Heart right ventricle (tissue), 16 donors: ENCODE data around the gene NDRG3. TPM values are rescaled to one million over a fixed set of nuclear protein-coding genes. Genes with fewer than 3 reads are reported as not detected.

Source experiments
- ATAC-seq, 8 donors: fragments of 200-7000 bp; cut with Tn5 transposase; one replicate each; pipeline ENCODE4 v1.9.1; 2020; ENCODE audit warnings: mild to moderate bottlenecking in 8 of 8, moderate library complexity in 8 of 8, moderate number of reproducible peaks in 1 of 8
- DNase-seq, 2 donors: peaks; one replicate each; pipeline ENCODE4 v3.0.0-alpha.2; 2020
- H3K27ac ChIP-seq, 10 donors: fragments of 200-600 bp; sonication (generic) in 2 of 10; one replicate each; pipeline versions ENCODE4 v1.5.0 to v1.8.0; 2020 to 2022; ENCODE audit warnings: mild to moderate bottlenecking in 3 of 10
- H3K27me3 ChIP-seq, 7 donors: fragments of 200-600 bp; one replicate each; pipeline ENCODE4 v1.8.0; 2021 to 2022; ENCODE audit warnings: mild to moderate bottlenecking in 2 of 7
- H3K36me3 ChIP-seq, 9 donors: fragments of 200-600 bp; sonication (generic) in 1 of 9; one replicate each; pipeline versions ENCODE4 v1.5.0 to v1.8.0; 2020 to 2022; ENCODE audit warnings: mild to moderate bottlenecking in 2 of 9
- H3K4me1 ChIP-seq, 9 donors: fragments of 200-600 bp; sonication (generic) in 1 of 9; one replicate each; pipeline versions ENCODE4 v1.5.0 to v1.8.0; 2020 to 2022; ENCODE audit warnings: mild to moderate bottlenecking in 4 of 9
- H3K4me3 ChIP-seq, 10 donors: fragments of 200-600 bp; sonication (generic) in 2 of 10; one replicate each; pipeline versions ENCODE4 v1.5.0 to v1.8.0; 2020 to 2022; ENCODE audit warnings: mild to moderate bottlenecking in 7 of 10, moderate library complexity in 2 of 10
- H3K9me3 ChIP-seq, 11 donors: fragments of 200-600 bp in 10 of 11; sonication (generic) in 2 of 11; one replicate each; pipeline versions ENCODE4 v1.5.0 to v1.8.0; 2013 to 2022; ENCODE audit warnings: mild to moderate bottlenecking in 2 of 11, control low read depth in 1 of 11, moderate library complexity in 1 of 11
- WGBS, 2 donors: extraction: QIAGEN DNeasy Blood & Tissue Kit; methylation state at CpG; one replicate each; pipeline ENCODE4 v1.1.7; 2013; ENCODE audit warnings: inconsistent platforms in 1 of 2; 5-methylcytosine and 5-hydroxymethylcytosine counted together
- intact Hi-C, 10 donors: fragments of 100-400 bp; cut with DNase I; formaldehyde crosslinking; loops; one replicate each; pipeline versions ENCODE4 v1.11.1 to v1.14.2; 2022
- polyA plus RNA-seq, 2 donors: library from polyadenylated mRNA; stranded (reverse); fragments of 200-250 nt; gene quantifications; one replicate each; pipeline ENCODE4 v1.2.3, GENCODE V29; 2013
- total RNA-seq, 10 donors: library from RNA; stranded (reverse); fragmentation: NEBNext Ultra II Directional in 3 of 10; extraction: Animal tissue kit (Norgen Biotek cat#: 25700) in 3 of 10; gene quantifications; one replicate each; pipeline versions ENCODE4 v1.2.1 to v1.2.4, GENCODE V29; 2021 to 2023
- TF ChIP-seq, protein P1 (sequence below), 9 donors: fragments of 200-600 bp; sonication (generic) in 2 of 9; IDR thresholded peaks; one replicate each; pipeline versions ENCODE4 v1.5.0 to v1.8.0; 2021 to 2022; ENCODE audit warnings: antibody characterized with exemption in 9 of 9, mild to moderate bottlenecking in 5 of 9, moderate library complexity in 1 of 9
- donor health status: Arrhythmogenic right ventricular cardiomyopathy.
- donor health status: ischemic (EF 13 %, LVEDD 7.1; RV severe dilation, severe dysfunction).
- donor health status: healthy with polysubstance abuse.
- donor health status: DM: no; HTN: yes; CAD: no.
- donor health status: DM: no; HTN: no; CAD: no.
- donor health status: ischemic (EF 25% LVEDD 6.9; RV normal size, moderate dysfunction).
- donor health status: ischemic (EF 25% LVEDD 5.7; RV mildly dilated, moderate dysfunction).
- donor health status: healthy.
- donor health status: DM: yes; HTN: yes; CAD: no.
- donor health status: Ischemic cardiomyopathy.
- donor health status: ischemic (EF 35%, LVEDD 5.7; RV mildly dilated, moderate dysfunction).
- donor health status: nonischemic (EF 11% LVEDD 7.7; RV severe dilation, severe dysfunction).
- donor health status: DM: yes; HTN: yes; CAD: no.
- donor health status: PGD.
- donor health status: ischemic (EF 29% LVEDD 5.4; RV normal size, mild dysfunction).
- donor health status: nonischemic (EF 23%, LVEDD 6.1; RV moderate dilation, normal function).

The NDRG3 gene
- total and polyA plus RNA-seq, 12 donors: 19.3 to 37.0 (median 29.9) TPM

DNA sequence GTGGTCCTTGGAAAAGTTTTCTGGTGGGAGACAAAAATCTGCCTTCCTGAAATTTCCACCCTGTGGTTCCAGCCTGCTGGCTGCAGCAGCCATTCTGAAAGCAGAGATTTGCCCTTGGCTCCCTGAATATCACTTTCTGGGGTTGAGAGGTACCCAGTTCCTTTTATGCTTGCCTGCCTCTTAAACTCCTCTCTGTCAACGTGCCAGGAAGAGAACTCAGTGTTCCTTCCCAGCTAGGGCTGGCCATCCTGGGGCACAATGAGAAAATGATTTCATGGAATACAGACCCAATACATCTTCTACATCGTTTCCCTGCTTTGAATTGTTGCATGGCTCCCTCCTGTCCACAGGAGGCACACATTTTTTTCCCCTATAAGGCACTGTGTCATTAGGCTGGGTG is 29.3 kb upstream of the NDRG3 start:
- TF ChIP-seq, protein P1, sequence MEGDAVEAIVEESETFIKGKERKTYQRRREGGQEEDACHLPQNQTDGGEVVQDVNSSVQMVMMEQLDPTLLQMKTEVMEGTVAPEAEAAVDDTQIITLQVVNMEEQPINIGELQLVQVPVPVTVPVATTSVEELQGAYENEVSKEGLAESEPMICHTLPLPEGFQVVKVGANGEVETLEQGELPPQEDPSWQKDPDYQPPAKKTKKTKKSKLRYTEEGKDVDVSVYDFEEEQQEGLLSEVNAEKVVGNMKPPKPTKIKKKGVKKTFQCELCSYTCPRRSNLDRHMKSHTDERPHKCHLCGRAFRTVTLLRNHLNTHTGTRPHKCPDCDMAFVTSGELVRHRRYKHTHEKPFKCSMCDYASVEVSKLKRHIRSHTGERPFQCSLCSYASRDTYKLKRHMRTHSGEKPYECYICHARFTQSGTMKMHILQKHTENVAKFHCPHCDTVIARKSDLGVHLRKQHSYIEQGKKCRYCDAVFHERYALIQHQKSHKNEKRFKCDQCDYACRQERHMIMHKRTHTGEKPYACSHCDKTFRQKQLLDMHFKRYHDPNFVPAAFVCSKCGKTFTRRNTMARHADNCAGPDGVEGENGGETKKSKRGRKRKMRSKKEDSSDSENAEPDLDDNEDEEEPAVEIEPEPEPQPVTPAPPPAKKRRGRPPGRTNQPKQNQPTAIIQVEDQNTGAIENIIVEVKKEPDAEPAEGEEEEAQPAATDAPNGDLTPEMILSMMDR (IDR thresholded peaks at IDR 0.05): no peak
- intact Hi-C loops: loop anchor here in 6 of 10 donors (2.0 to 10.0 kb wide), 2 partner anchors 88 to 90 kb away; a partner anchor contains a TSS
- peaks cover 0 to 32% (median 25%) of the 10 kb centered on the region in 9 donors for H3K4me1 ChIP-seq
- H3K27me3 ChIP-seq: no peaks in the 10 kb centered on the region
- no peaks in the 10 kb centered on the region for H3K9me3 ChIP-seq
- peaks cover 0 to 18% (median 0%) of the 10 kb centered on the region in 9 donors for H3K36me3 ChIP-seq
- WGBS, 2 donors: 48 to 72% methylated on average over 2 of the region's 2 CpGs
- H3K4me3 ChIP-seq: no peak overlapping the region
- peak overlapping the region in 8 of 10 donors; percentile 93 to 99 (median 96) for H3K27ac ChIP-seq
- no peak for DNase-seq
- ATAC-seq: no peak

DNA sequence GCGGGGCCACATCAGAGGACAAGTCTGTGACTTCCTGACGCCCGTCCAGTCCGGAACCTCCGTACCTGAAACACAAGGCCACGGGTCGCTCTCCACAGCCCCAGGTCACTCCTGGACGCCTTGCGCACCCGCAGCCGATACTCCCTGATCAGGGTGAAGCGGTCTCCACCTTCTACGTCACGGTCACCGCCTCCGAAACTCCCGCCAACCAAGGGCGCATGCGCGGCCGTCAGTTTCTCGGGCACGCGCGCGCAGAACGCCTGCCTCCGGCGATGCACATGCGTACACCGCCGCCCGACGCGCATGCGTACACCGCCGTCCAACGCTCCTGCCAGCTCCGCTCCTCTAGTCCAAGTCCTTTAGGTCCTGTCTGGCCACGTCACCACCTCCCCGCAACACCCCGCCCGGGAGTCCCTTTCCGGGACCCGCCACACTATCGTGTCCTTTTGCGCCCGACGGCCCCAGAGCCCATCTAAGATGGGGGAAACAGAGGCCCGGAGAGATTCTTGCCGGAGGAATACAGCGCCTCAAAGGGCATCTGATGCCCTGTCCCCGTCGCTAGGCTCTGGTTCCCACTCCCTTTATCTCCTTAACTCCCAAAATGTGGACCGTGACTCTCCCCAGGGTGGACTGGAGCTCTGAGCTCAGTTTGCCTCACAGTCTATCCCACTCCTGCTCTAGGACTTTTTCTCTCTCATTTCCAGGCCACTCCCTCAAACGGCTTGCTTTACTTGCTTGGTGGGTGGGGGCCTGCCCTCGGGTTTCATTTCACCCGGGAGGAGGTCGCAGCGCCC is 27.9 kb upstream of the NDRG3 start, which contains the start of gene DSN1:
Gene DSN1 (minus strand): TSS at position 167 of the 794 bp plus-strand sequence. CDS start 2,305 bp downstream, outside the sequence.
- H3K4me1 ChIP-seq: peaks cover 0 to 39% (median 25%) of the 10 kb centered on the region in 9 donors
- intact Hi-C loops: loop anchor here in 7 of 10 donors (2.0 to 10.0 kb wide), 3 partner anchors 89 to 166 kb away; partner anchors contain the start of gene RAB5IF (in 1 of the 7)
- peak; percentile 96 to 99 (median 97) for ATAC-seq

DNA sequence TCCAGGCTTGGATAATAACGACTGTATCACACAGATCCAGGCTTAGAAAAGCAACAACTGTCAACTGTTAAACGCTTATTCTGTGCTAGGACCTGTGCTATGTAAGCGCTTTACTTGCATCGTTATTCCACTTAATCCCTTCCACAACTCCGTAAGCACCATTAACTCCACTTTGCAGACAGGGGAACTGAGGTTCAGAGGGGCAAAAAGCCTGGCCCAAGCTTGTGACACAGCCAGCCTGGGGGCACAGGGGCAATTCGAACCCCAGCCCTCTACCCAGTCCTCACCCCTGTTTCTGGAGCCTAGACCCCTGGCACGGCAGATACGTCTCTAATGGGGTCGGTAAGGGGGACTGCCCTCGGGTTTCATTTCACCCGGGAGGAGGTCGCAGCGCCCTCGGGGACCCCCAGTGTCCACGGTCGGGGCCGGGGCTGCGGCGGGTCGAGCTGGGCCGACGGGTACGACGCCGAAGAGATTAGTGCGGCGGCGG is 27.3 kb upstream of the NDRG3 start:
- intact Hi-C loops: loop anchor here in 6 of 10 donors (5.0 to 10.0 kb wide), 2 partner anchors 92 to 166 kb away; partner anchors contain the start of gene RAB5IF (in 1 of the 6)
- Histone ChIP-seq H3K4me3 (peak overlapping the region; percentile 49 to 85 (median 78)), H3K9me3 (no peaks in the 10 kb centered on the region), H3K36me3 (peaks cover 0 to 12% (median 0%) of the 10 kb centered on the region in 9 donors), H3K4me1 (peaks cover 0 to 44% (median 28%) of the 10 kb centered on the region in 9 donors), H3K27ac (peak overlapping the region in 8 of 10 donors; percentile 93 to 99 (median 96)), H3K27me3 (no peaks in the 10 kb centered on the region)
- TF ChIP-seq, protein P1 (IDR thresholded peaks at IDR 0.05): no peak
- WGBS, 2 donors: 1 to 2% methylated on average over 26 to 28 of the region's 28 CpGs
- DNase-seq (no peak), ATAC-seq (no peak)

More for the DNA sequence above, 27.9 kb upstream of the NDRG3 start, which contains the start of gene DSN1:
- TF ChIP-seq, protein P1 (IDR thresholded peaks at IDR 0.05): peak in 1 of 9 donors; percentile 79
- Histone ChIP-seq H3K9me3 (no peaks in the 10 kb centered on the region), H3K4me3 (peak within 1 kb of the TSS; percentile 49 to 85 (median 78)), H3K27ac (peak within 1 kb of the TSS; percentile 89 to 99 (median 94)), H3K27me3 (no peaks in the 10 kb centered on the region), H3K36me3 (peaks cover 0 to 9% (median 0%) of the 10 kb centered on the region in 9 donors)
- WGBS, 2 donors: 0% methylated on average over 61 of the region's 61 CpGs
- DNase-seq: peak; percentile 98 to 100

DNA sequence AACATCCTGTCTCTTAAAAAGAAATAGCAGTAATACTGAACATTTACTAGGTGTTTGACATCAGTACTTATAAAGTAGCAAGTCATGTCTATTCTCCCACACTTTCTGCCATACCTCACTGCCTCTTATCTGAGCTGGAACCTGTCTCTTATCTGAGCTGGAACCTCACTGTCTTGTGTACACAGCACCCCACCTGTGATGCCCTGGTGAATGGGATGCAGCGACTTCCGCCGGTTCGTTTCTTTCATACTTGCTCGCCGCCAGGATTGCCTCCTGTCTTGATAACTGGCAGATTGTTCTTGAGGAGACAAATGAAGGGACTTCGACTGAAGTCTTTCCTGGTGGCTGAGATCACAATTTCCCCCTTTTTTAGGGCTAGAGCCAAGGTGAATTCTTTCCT is 24.8 kb upstream of the NDRG3 start:
- H3K4me1 ChIP-seq: peaks cover 0 to 36% (median 24%) of the 10 kb centered on the region in 9 donors
- H3K27ac ChIP-seq: no peak overlapping the region
- H3K4me3 ChIP-seq: no peak overlapping the region
- H3K36me3 ChIP-seq: peaks cover 0 to 23% (median 0%) of the 10 kb centered on the region in 9 donors
- no peak for DNase-seq
- WGBS, 2 donors: 70 to 82% methylated on average over 7 of the region's 7 CpGs
- TF ChIP-seq, protein P1 (IDR thresholded peaks at IDR 0.05): no peak
- H3K27me3 ChIP-seq: no peaks in the 10 kb centered on the region
- H3K9me3 ChIP-seq: no peaks in the 10 kb centered on the region
- ATAC-seq: no peak
- intact Hi-C loops: loop anchor here in 6 of 10 donors (5.0 to 10.0 kb wide), 2 partner anchors 94 to 163 kb away; partner anchors contain the start of gene RAB5IF (in 1 of the 6)
